T-helper 1 cell treated with Interleukin-12 subunit alpha and Interleukin-12 subunit beta and Interleukin-4 antibody, amounts not matched to agents 30 μg/mL and 1 μg/mL, for 36 hours (primary cell): Measurements from ENCODE around the gene ANP32B.
"Not testable (repeated sequence)": the region's sequence is repeated elsewhere in the genome, so short reads cannot be mapped to it uniquely, and the experiment has no call there.

Experiments
- H3K27ac Mint-ChIP-seq: one replicate; pipeline ENCODE4 v1.8.0; 2021; ENCODE audit warnings: mild to moderate bottlenecking, mixed read lengths
- H3K27me3 Mint-ChIP-seq: one replicate; pipeline ENCODE4 v1.8.0; 2021; ENCODE audit warnings: low read depth, mixed read lengths
- H3K36me3 Mint-ChIP-seq: one replicate; pipeline ENCODE4 v1.8.0; 2021; ENCODE audit warnings: low read depth, mixed read lengths
- H3K4me1 Mint-ChIP-seq: one replicate; pipeline ENCODE4 v1.8.0; 2021; ENCODE audit warnings: low read depth, mixed read lengths
- H3K4me3 Mint-ChIP-seq: one replicate; pipeline ENCODE4 v1.8.0; 2021; ENCODE audit warnings: mild to moderate bottlenecking, moderate library complexity, mixed read lengths
- H3K9me3 Mint-ChIP-seq: one replicate; pipeline ENCODE4 v1.8.0; 2021; ENCODE audit warnings: mixed read lengths

The ANP32B gene

DNA sequence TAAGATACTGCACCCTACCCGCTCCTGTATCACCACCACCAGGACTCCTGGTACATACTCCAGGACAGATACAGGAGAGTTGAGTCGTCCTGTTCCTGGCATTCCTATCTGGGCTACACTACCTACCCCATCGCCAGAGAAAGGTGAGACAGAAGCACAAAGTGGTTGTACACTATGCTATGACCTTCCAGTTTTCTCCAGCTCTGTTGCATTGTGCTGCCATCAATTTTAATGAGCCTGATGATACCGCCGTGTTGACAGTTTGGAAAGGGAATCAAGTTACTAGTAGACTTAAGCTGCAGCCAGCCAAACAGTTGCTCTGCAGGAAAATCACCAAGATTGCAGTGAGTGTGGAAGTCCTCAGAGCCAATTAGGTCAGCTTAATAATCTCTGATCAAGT, 35.2 kb downstream of the ANP32B start:
- H3K9me3 Mint-ChIP-seq, result no peaks in the 10 kb centered on the region
- H3K4me1 Mint-ChIP-seq, result no peaks in the 10 kb centered on the region
- peaks cover 41% of the 10 kb centered on the region for H3K36me3 Mint-ChIP-seq
- no peak overlapping the region for H3K27ac Mint-ChIP-seq
- H3K27me3 Mint-ChIP-seq, result no peaks in the 10 kb centered on the region
- H3K4me3 Mint-ChIP-seq, result no peak overlapping the region

DNA sequence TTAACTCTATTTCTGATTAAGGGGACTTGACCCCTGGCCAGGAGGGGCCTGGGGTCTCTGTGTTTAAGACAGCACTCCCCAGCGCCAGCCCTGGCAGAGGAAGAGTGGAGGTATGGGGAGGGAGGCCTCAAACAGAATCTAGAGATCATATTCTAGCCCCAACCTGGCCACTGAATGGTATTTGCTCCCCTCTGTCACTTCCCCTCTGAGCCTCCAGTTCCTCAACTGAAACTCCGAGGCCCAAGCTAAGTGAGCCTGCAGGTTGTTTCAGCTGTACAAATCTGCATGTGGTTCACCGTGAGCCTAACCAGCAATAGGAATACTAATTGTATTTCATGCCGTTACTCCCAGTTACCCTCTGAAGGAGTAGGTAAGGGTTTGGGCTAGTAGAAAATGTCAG, 36.0 kb downstream of the ANP32B start:
- Mint-ChIP-seq H3K4me1 (no peaks in the 10 kb centered on the region), H3K36me3 (peaks cover 38% of the 10 kb centered on the region), H3K4me3 (no peak overlapping the region), H3K27me3 (no peaks in the 10 kb centered on the region), H3K9me3 (no peaks in the 10 kb centered on the region), H3K27ac (no peak overlapping the region)

DNA sequence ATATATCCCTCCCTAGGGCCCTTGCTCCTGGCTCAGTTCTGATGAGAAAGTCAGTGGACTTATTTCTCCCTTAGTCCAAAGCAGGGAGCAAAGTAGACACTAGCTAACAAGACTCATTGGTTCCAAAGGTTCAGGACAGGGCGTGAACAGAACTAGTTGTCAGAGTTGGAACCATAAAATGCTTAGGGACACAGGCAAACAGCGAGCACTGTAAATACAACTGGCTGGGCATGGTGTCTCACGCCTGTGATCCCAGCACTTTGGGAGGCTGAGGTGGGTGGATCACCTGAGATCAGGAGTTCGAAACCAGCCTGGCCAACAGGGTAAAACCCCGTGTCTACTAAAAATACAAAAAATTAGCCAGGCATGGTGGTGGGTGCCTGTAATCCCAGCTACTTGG, 36.7 kb downstream of the ANP32B start:
- not testable (repeated sequence) for H3K4me1 Mint-ChIP-seq, H3K27me3 Mint-ChIP-seq, H3K4me3 Mint-ChIP-seq, H3K27ac Mint-ChIP-seq, H3K9me3 Mint-ChIP-seq
- H3K36me3 Mint-ChIP-seq, result peaks cover 34% of the 10 kb centered on the region

DNA sequence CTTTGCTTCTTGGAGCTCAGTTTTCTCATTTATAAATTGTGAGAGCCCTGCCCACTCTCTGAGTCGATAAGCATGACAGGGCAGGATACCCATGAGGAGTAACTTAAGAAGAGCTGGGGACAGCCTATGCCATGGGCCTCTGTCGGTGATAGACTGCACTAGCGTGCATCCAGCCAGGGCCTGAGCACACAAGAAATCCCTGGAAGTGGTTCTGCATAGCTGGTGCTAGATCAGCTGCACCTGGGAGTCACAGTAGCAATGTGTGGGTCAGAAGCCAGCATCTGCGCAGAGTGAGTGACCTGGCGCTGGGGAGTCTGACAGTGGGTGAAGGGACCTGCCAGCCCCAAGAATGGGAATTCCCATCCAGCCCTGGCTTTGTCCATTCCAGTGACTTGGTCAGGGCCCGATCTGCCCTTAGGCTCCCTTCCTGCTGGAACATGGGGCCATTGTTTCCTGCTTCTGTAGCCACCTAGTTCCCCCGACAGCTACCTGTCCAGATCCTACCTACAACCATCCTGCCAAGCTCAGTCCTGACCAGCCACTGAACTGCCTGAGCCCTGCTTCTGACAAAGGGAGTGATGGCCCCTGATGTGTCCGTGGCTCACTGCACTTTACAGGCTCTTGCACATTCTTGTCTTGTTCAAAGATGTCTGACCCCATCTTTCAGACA, 37.5 kb downstream of the ANP32B start:
- Mint-ChIP-seq H3K27ac (no peak overlapping the region), H3K4me1 (peaks cover 3% of the 10 kb centered on the region), H3K36me3 (peaks cover 30% of the 10 kb centered on the region), H3K4me3 (no peak overlapping the region), H3K9me3 (no peaks in the 10 kb centered on the region), H3K27me3 (no peaks in the 10 kb centered on the region)

DNA sequence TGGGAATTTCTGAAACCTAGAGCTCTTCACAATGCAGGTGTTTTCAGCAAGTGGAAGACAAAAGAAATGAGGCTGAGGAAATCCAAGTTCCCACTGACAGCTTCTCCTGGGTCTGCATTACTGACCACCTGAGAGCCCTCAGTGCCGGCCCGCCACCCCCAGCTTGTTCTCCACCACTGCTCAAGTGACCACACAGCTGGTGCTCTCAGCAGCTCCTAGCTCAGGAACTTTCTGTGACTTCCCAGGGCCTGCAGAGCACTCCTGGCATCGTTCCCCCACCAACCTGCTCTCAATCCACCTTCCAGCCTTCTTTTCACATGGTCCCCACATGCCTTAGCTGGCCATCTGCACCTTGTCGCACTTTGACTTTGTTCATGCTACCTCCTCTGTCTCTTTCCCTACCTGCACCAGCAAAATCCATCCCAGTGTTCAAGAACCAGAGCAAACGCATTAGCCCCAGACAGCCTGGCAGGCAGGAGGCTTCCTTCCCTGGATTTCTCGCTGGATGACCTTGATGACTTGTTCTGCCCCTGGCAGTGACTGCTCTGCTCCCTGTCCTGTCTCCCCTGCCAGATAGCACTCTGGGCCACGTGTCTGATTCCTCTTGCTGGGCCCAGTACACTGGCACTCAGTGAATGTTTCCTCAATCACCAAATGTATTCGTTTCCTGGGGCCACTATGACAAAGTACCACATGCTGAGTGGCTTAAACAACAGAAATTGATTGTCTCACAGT, 38.3 kb downstream of the ANP32B start:
- Mint-ChIP-seq H3K27me3 (no peaks in the 10 kb centered on the region), H3K9me3 (no peaks in the 10 kb centered on the region), H3K36me3 (peaks cover 25% of the 10 kb centered on the region), H3K27ac (no peak overlapping the region), H3K4me1 (peaks cover 3% of the 10 kb centered on the region), H3K4me3 (no peak overlapping the region)

DNA sequence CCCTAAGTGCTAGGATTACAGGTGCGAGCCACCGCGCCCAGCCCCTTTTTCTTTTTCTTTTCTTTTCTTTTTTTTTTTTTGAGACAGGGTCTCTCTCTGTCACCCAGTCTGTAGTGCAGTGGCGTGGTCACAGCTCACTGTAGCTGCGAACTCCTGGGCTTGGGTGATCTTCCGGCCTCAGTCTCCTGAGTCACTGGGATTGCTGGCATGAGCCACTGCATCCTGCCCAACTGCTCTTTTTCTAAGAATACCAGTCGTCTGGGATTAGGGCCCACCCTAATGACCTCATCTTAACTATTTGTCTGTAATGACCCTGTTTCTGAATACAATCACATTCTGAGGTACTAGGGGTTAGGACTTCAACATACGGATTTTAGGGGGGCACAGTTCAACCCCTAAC, 39.3 kb downstream of the ANP32B start:
- H3K27ac Mint-ChIP-seq, result no peak overlapping the region
- H3K4me1 Mint-ChIP-seq, result peaks cover 3% of the 10 kb centered on the region
- no peaks in the 10 kb centered on the region for H3K9me3 Mint-ChIP-seq
- H3K27me3 Mint-ChIP-seq, result no peaks in the 10 kb centered on the region
- peaks cover 22% of the 10 kb centered on the region for H3K36me3 Mint-ChIP-seq
- H3K4me3 Mint-ChIP-seq, result no peak overlapping the region

DNA sequence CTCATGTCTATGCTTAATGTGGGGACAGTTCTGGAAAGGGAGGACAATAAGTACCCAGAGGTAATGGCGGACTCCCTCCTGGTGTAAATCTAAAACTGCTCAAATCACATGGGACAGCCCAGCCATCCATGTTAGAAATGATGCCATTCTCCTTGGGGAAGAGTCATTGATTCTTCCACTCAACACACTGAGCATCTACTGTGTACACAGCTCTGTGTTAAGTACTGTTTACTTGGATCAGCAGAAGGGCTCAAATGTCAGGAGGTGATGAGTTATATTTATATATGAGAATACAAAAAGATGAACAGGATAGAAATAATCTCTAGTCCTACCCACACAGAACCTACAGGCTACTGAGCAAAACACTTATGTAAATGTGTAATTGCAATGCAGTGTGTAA, 41.6 kb downstream of the ANP32B start:
- Mint-ChIP-seq H3K4me3 (no peak overlapping the region), H3K9me3 (no peaks in the 10 kb centered on the region), H3K27me3 (no peaks in the 10 kb centered on the region), H3K27ac (peak overlapping the region; percentile 42), H3K4me1 (peaks cover 3% of the 10 kb centered on the region), H3K36me3 (peaks cover 12% of the 10 kb centered on the region)

DNA sequence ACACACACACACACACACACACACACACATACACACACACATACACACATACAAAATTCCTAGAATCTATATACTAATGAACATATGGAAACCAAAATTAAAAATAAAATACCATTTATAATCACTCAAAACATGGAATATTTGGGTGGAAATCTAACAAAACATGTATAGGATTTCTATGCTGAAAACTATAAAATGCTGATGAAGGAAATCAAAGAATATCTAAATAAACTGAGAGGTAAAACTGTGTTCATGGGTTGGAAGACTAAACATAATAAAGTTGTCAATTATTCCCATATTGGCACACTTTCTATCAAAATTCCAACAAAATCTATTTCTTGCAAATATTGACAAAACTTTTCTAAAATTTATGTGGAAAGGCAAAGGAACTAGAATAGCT, 48.0 kb downstream of the ANP32B start:
- H3K27ac Mint-ChIP-seq, result no peak overlapping the region
- H3K4me3 Mint-ChIP-seq, result no peak overlapping the region
- H3K9me3 Mint-ChIP-seq, result no peaks in the 10 kb centered on the region
- no peaks in the 10 kb centered on the region for H3K27me3 Mint-ChIP-seq
- H3K36me3 Mint-ChIP-seq, result peaks cover 5% of the 10 kb centered on the region
- H3K4me1 Mint-ChIP-seq, result peaks cover 4% of the 10 kb centered on the region

DNA sequence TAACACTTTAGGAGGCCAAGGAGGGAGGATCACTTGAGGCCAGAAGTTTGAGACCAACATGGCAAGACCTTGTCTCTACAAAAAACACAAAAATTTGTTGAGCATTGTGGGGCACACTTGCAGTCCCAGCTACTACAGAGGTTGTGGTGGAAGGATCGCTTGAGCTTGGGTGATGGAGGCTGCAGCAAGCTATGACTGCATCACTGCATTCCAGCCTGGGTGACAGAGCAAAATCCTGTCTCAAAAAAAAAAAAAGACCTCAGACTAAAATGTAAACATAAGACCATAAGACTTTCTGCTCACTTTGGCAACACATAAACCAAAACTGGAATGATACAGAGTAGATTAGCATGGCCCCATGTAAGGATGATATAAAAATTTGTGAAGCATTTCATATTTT, 48.8 kb downstream of the ANP32B start:
- no peak overlapping the region for H3K27ac Mint-ChIP-seq
- H3K27me3 Mint-ChIP-seq, result no peaks in the 10 kb centered on the region

DNA sequence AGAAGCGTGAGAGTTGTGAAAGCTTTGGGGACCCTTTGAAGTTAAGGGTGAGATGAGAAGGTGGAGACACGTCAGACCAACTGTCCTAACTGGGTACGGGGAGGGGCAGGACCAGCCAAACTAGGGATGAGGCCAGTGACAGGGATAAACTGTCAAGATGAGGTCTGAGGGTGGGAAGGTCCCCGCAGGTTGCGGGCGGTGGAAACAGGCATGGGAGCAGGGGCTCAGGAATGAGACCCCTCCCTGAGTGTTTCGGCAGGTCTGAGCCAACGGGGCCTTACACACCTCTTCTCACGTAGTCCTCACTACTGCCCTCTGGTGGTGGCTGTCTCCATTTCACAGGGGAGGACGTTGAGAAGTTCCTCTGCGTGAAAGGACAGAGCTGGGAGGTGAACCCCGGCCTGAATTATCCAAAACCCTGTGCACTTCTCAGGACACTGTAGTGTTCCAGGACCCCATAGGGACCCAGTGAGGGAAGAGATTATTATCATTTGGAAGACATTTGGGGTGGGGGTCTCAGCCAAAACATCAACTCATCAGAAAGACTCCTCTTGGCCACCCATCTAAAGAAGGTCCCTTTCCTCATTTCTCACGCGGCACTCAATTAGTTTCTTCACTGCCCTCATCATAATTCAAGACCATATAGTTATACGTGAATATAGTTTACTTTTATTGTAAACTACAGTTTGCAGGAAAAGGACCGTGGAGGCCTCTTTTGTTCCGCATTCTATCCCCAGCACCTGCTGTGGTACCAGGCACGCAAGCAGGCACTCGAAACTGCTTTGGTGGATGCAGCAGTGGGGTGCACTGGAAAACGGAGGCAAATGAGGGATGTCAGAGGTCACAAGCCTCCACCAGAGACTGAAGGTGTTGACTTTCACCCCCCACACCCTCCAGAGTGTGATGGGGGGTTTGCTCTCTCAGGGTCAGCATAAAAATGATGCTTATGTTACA, 51.7 kb downstream of the ANP32B start:
- no peaks in the 10 kb centered on the region for H3K9me3 Mint-ChIP-seq
- peak overlapping the region; percentile 45 for H3K4me3 Mint-ChIP-seq
- H3K36me3 Mint-ChIP-seq, result no peaks in the 10 kb centered on the region
- no peak overlapping the region for H3K27ac Mint-ChIP-seq
- H3K27me3 Mint-ChIP-seq, result peaks cover 4% of the 10 kb centered on the region
- peaks cover 4% of the 10 kb centered on the region for H3K4me1 Mint-ChIP-seq

More for the DNA sequence above, 48.8 kb downstream of the ANP32B start:
- Mint-ChIP-seq H3K4me1 (peaks cover 4% of the 10 kb centered on the region), H3K4me3 (no peak overlapping the region), H3K9me3 (no peaks in the 10 kb centered on the region), H3K36me3 (peaks cover 5% of the 10 kb centered on the region)

DNA sequence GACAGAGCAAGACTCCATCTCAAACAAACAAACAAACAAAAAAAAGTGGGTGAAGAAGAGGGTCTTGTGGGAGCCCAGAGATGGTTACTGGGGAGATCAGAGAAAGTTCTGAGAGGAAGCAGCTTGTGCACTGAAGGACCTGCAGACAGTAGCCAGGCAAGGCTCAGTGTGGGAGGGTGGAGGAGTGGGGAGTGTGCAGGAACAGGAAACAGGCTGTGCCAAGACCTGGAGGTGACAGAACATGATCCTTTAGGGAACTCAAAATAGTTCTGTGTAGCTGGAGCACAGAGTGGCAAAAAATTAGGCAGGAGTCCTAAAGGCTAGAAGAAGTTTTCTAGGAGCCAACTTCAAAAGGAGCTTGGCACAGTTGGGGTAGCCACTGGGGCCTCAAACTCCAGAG, 54.2 kb downstream of the ANP32B start:
- Mint-ChIP-seq H3K27ac (no peak overlapping the region), H3K36me3 (no peaks in the 10 kb centered on the region), H3K9me3 (no peaks in the 10 kb centered on the region), H3K4me3 (no peak overlapping the region), H3K4me1 (peaks cover 6% of the 10 kb centered on the region), H3K27me3 (peaks cover 10% of the 10 kb centered on the region)

DNA sequence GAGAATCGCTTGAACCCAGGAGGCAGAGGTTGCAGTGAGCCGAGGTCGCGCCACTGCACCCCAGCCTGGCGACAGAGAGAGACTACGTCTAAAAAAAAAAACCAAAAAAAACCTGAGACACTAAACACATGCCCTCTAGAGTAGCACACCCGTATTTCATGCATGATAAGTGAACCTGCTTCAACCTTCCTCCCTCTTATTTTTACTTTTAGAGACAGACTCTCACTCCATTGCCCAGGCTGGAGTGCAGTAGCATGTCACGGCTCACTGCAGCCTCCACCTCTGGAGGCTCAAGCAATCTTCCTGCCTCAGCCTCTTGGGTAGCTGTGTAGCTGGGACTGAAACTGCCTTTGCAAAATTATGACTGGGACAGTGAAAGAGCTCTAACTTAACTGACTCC, 55.8 kb downstream of the ANP32B start:
- peaks cover 6% of the 10 kb centered on the region for H3K4me1 Mint-ChIP-seq
- no peaks in the 10 kb centered on the region for H3K9me3 Mint-ChIP-seq
- no peak overlapping the region for H3K4me3 Mint-ChIP-seq
- H3K27ac Mint-ChIP-seq, result no peak overlapping the region
- H3K27me3 Mint-ChIP-seq, result peaks cover 10% of the 10 kb centered on the region
- no peaks in the 10 kb centered on the region for H3K36me3 Mint-ChIP-seq

DNA sequence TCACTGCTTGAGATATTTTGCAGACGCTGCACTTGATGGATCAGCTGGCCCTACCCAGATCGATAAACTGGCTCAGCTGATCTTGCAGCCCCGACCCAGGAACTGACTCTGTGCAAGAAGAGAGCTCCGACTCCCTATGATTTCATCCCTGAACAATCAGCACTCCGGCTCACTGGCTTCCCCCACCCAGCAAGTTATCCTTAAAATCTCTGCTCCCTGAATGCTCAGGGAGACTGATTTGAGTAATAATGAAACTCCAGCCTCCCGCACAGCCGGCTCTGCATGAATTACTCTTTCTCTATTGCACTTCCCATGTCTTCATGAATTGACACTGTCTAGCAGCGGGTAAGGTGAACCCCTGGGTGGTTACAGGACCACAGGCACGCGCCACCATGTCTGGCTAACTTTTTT, 56.5 kb downstream of the ANP32B start:
- Mint-ChIP-seq H3K4me1 (peaks cover 4% of the 10 kb centered on the region), H3K4me3 (no peak overlapping the region), H3K27me3 (peaks cover 10% of the 10 kb centered on the region), H3K36me3 (no peaks in the 10 kb centered on the region), H3K27ac (no peak overlapping the region), H3K9me3 (no peaks in the 10 kb centered on the region)

DNA sequence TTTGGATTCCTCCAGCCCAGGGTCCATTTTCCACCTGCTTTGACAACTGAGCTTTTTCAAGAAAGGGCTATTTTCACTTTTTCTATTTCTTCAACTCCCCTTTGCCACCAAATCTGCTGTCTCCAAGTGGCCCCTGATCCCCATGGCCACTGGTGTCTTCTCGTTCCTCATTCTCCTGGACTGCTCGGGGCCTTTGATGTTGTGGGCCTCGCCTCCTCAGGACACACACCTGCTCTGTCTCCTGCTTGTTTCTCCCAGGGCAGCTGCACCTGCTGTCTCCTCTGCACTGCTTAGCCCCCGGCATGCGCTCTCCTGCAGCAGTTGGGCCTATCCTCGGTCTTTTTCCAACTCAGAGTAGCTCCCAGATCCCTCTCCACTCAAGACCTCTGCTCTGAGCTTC, 57.1 kb downstream of the ANP32B start:
- H3K4me1 Mint-ChIP-seq, result peaks cover 5% of the 10 kb centered on the region

More for the DNA sequence above, 57.1 kb downstream of the ANP32B start:
- Mint-ChIP-seq H3K27ac (no peak overlapping the region), H3K27me3 (peaks cover 10% of the 10 kb centered on the region), H3K36me3 (peaks cover 2% of the 10 kb centered on the region), H3K4me3 (no peak overlapping the region), H3K9me3 (peaks cover 3% of the 10 kb centered on the region)
